ENCODE results near the gene ZNF148.

Gene ZNF148

GRCh38 chr3:125324341-125324740 is 50.8 kb downstream of the ZNF148 start:
- DNase-seq, result no peak

GRCh38 chr3:125322917-125323316 is 52.2 kb downstream of the ZNF148 start:
- no peak for DNase-seq

GRCh38 chr3:125322166-125322565 is 53.0 kb downstream of the ZNF148 start:
- no peak for DNase-seq

GRCh38 chr3:125319765-125320164 is 55.4 kb downstream of the ZNF148 start:
- DNase-seq, result no peak

- no peak for DNase-seq
Observed at GRCh38 chr3:125318871-125319270, 56.3 kb downstream of the ZNF148 start.

- DNase-seq, result no peak
Observed at GRCh38 chr3:125318167-125318865, 56.8 kb downstream of the ZNF148 start.

- DNase-seq, result no peak
Observed at GRCh38 chr3:125317761-125318160, 57.4 kb downstream of the ZNF148 start.

GRCh38 chr3:125316949-125317348 is 58.2 kb downstream of the ZNF148 start:
- DNase-seq, result no peak

GRCh38 chr3:125316246-125316645 is 58.9 kb downstream of the ZNF148 start:
- DNase-seq, result no peak

- DNase-seq, result no peak
Observed at GRCh38 chr3:125313060-125313635, 62.0 kb downstream of the ZNF148 start.

- no peak for DNase-seq
Observed at GRCh38 chr3:125310623-125311081, 64.5 kb downstream of the ZNF148 start.

- DNase-seq, result no peak
Observed at GRCh38 chr3:125309476-125309875, 65.6 kb downstream of the ZNF148 start.

- no peak for DNase-seq
Observed at GRCh38 chr3:125306620-125307019, 68.5 kb downstream of the ZNF148 start.

GRCh38 chr3:125302932-125303331 is 72.2 kb downstream of the ZNF148 start:
- DNase-seq, result no peak

- no peak for DNase-seq
Observed at GRCh38 chr3:125300416-125300815, 74.7 kb downstream of the ZNF148 start.

GRCh38 chr3:125294411-125294810 is 80.7 kb downstream of the ZNF148 start:
- DNase-seq, result no peak

GRCh38 chr3:125292015-125292414 is 83.1 kb downstream of the ZNF148 start:
- DNase-seq, result no peak

- DNase-seq, result no peak
Observed at GRCh38 chr3:125289429-125289981, 85.6 kb downstream of the ZNF148 start.

- no peak for DNase-seq
Observed at GRCh38 chr3:125287248-125287647, 87.9 kb downstream of the ZNF148 start.

GRCh38 chr3:125281381-125281780 is 93.7 kb downstream of the ZNF148 start:
- DNase-seq, result no peak

- no peak for DNase-seq
Observed at GRCh38 chr3:125280668-125281361, 94.3 kb downstream of the ZNF148 start.

- DNase-seq, result no peak
Observed at GRCh38 chr3:125278155-125278554, 97.0 kb downstream of the ZNF148 start.

- DNase-seq, result no peak
Observed at GRCh38 chr3:125271127-125271526, 104.0 kb downstream of the ZNF148 start.

- no peak for DNase-seq
Observed at GRCh38 chr3:125267460-125267859, 107.7 kb downstream of the ZNF148 start.
